GM06990 (cell line): ENCODE data around the gene POFUT2.

ENCODE experiments used
- DNase-seq: peaks from one replicate; pipeline ENCODE4 v3.0.0-alpha.2; 2011; ENCODE audit not compliant: insufficient read length; ENCODE audit errors: extremely low read depth
- H3K27me3 ChIP-seq: replicated peaks from 2 replicates; pipeline ENCODE4 v1.6.0; 2011; ENCODE audit warnings: low read length; ENCODE audit not compliant: control insufficient read depth, insufficient read depth
- H3K36me3 ChIP-seq: 2 replicates; pipeline ENCODE4 v1.5.1; 2011; ENCODE audit warnings: low read length; ENCODE audit not compliant: control insufficient read depth, insufficient read depth
- H3K4me3 ChIP-seq: replicated peaks from 2 replicates; pipeline ENCODE4 v1.5.1; 2011; ENCODE audit warnings: low read depth, mild to moderate bottlenecking, control low read depth, low read length
- CTCF ChIP-seq: IDR thresholded peaks from 2 replicates; pipeline ENCODE4 v1.5.1; 2011; ENCODE audit warnings: low read length, control low read depth, mild to moderate bottlenecking, inconsistent platforms; ENCODE audit not compliant: insufficient read depth, poor library complexity, severe bottlenecking

POFUT2 gene

GRCh38 chr21:45277101-45278045, 10.3 kb downstream of the POFUT2 start:
- Histone ChIP-seq H3K36me3 (peaks cover 21% of the 10 kb centered on the region), H3K27me3 (no peaks in the 10 kb centered on the region), H3K4me3 (no peak overlapping the region)
- DNase-seq = no peak
- no peak for TF ChIP-seq CTCF

GRCh38 chr21:45276596-45276995, 11.1 kb downstream of the POFUT2 start:
- DNase-seq = no peak
- no peaks in the 10 kb centered on the region for H3K27me3 ChIP-seq
- no peak overlapping the region for H3K4me3 ChIP-seq
- peaks cover 14% of the 10 kb centered on the region for H3K36me3 ChIP-seq
- TF ChIP-seq CTCF = no peak

GRCh38 chr21:45270306-45270821, 17.3 kb downstream of the POFUT2 start:
- H3K27me3 ChIP-seq = no peaks in the 10 kb centered on the region
- no peak for TF ChIP-seq CTCF
- H3K4me3 ChIP-seq = no peak overlapping the region
- H3K36me3 ChIP-seq = peaks cover 21% of the 10 kb centered on the region
- no peak for DNase-seq

GRCh38 chr21:45269861-45270260, 17.8 kb downstream of the POFUT2 start:
- no peak overlapping the region for H3K4me3 ChIP-seq
- H3K36me3 ChIP-seq = peaks cover 21% of the 10 kb centered on the region
- no peak for DNase-seq
- TF ChIP-seq CTCF = no peak
- no peaks in the 10 kb centered on the region for H3K27me3 ChIP-seq

GRCh38 chr21:45267390-45267760, 20.3 kb downstream of the POFUT2 start:
- no peak overlapping the region for H3K4me3 ChIP-seq
- H3K27me3 ChIP-seq = no peaks in the 10 kb centered on the region
- no peak for TF ChIP-seq CTCF
- no peak for DNase-seq
- peaks cover 26% of the 10 kb centered on the region for H3K36me3 ChIP-seq
